Loucy (cell line): ENCODE results near the gene PCNT.

Source experiments
- EZH2phosphoT487 ChIP-seq: fragments of 200-600 bp; IDR thresholded peaks from 2 replicates; pipeline ENCODE4 v1.6.1; 2018; ENCODE audit warnings: antibody characterized with exemption, mild to moderate bottlenecking, moderate library complexity, borderline replicate concordance
- TF ChIP-seq, protein P1 (sequence below): fragments of 200-600 bp; sonication (generic); conservative IDR thresholded peaks from 2 replicates; pipeline ENCODE4 v1.5.1; 2014; ENCODE audit warnings: mild to moderate bottlenecking, antibody characterized with exemption, low read length

GRCh38 chr21:46397993-46398392, 74.0 kb downstream of the PCNT start:
- TF ChIP-seq, protein P1, sequence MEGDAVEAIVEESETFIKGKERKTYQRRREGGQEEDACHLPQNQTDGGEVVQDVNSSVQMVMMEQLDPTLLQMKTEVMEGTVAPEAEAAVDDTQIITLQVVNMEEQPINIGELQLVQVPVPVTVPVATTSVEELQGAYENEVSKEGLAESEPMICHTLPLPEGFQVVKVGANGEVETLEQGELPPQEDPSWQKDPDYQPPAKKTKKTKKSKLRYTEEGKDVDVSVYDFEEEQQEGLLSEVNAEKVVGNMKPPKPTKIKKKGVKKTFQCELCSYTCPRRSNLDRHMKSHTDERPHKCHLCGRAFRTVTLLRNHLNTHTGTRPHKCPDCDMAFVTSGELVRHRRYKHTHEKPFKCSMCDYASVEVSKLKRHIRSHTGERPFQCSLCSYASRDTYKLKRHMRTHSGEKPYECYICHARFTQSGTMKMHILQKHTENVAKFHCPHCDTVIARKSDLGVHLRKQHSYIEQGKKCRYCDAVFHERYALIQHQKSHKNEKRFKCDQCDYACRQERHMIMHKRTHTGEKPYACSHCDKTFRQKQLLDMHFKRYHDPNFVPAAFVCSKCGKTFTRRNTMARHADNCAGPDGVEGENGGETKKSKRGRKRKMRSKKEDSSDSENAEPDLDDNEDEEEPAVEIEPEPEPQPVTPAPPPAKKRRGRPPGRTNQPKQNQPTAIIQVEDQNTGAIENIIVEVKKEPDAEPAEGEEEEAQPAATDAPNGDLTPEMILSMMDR = no peak
- TF ChIP-seq EZH2phosphoT487 = no peak
